Measurements from ENCODE around the gene CACTIN.
"Not testable (repeated sequence)": the region's sequence is repeated elsewhere in the genome, so short reads cannot be mapped to it uniquely, and the experiment has no call there.

Gene CACTIN

DNA sequence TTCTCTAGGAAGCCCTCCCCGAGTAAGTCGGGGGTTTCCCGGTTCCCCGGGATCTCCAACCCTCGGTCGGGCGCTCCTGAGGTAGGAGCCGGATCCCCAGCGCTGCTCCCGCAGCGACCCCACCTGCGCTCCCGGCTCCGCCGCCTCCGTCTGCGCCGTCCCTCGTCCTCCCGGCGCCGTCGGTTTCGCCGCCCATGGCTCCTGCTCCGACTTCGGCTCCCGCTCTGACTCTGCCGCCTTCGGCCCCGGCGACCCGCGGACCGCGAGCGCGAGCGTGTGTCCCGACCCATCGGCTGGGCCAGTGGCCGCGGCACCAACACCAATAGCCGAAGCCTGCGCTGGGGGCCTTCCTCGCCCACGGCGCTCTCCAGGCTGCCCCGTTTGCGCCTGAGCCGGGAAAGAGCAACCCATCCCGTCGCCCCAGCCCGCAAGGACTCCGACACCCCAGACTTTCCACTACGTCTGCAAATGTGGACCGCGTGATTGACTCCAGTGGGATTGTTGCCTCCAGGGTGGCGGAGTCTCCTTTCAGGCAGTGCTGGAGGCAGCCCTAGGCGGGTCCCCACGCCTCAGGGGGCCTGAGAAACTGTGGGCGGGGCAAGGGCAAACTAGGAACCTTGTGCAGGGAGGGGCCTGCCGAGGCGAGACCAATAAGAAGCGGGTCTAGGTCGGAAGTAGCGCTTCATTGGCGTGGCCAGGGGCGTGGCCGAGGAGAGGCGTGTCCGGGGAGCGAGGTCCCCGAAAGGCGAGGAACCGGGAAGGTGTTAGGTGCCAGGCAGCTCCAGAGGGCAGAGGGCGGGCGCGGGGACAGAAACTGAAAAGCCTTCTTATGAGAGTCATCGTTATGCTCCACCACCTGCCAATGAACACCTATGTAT lies at the start of gene CACTIN:
TSS of gene CACTIN (minus strand) at position 318 of the 878 bp plus-strand sequence. CDS start at position 290, 28 bp downstream.
- DNase-seq, result peak; percentile 98

- no peak for DNase-seq
Measured at GRCh38 chr19:3674784-3675543, 48.4 kb upstream of the CACTIN start.

GRCh38 chr19:3673506-3674439 lies 47.2 kb upstream of the CACTIN start:
- no peak for DNase-seq

GRCh38 chr19:3672993-3673392 lies 46.4 kb upstream of the CACTIN start:
- no peak for DNase-seq

GRCh38 chr19:3672575-3672948 lies 46.0 kb upstream of the CACTIN start:
- DNase-seq, result no peak

DNA sequence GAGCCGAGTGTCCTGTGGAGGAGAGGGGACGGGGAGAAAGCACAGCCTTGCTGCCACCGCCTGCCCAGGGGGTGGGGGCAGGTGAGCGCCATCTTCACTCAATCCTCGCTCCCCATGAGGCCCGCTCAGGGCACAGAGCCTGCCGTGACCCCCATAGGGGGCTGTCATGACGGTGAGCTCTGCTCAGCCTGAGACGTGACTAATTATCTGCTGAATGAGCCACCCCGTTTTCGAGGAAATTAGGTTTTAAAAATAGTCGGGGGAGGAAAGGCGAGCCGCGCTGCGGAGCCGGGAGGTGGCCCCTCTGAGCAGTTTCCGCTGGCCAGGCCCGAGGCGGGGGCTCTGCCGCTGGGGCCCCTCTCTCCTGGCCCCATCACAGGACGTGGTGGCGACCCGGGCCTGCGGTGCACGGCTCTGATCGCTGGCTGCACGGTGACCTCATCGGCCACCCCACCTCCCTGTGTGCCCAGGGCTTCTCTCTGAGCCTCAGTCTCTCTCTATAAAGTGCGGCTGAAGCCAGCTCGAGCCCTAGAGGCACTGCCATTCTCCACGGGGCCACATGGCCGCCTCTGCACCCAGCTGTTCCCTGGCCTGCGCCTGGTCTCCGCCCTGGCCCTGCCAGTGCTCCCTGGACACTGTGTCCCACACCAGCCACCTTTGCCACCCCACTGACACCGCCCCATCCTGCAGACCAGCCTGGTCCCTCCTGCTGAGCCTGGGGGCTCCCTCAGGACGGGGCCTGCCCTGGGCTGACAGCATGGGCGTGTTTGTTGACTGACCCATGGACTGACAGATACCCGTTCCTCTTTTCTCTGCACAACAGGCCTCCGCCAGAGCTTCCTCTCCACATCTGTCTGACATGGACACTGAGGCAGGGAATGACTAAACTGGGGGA lies 45.3 kb upstream of the CACTIN start:
- no peak for DNase-seq

- peak; percentile 36 to 55 for DNase-seq
Measured at GRCh38 chr19:3670796-3671679, 44.4 kb upstream of the CACTIN start.

DNA sequence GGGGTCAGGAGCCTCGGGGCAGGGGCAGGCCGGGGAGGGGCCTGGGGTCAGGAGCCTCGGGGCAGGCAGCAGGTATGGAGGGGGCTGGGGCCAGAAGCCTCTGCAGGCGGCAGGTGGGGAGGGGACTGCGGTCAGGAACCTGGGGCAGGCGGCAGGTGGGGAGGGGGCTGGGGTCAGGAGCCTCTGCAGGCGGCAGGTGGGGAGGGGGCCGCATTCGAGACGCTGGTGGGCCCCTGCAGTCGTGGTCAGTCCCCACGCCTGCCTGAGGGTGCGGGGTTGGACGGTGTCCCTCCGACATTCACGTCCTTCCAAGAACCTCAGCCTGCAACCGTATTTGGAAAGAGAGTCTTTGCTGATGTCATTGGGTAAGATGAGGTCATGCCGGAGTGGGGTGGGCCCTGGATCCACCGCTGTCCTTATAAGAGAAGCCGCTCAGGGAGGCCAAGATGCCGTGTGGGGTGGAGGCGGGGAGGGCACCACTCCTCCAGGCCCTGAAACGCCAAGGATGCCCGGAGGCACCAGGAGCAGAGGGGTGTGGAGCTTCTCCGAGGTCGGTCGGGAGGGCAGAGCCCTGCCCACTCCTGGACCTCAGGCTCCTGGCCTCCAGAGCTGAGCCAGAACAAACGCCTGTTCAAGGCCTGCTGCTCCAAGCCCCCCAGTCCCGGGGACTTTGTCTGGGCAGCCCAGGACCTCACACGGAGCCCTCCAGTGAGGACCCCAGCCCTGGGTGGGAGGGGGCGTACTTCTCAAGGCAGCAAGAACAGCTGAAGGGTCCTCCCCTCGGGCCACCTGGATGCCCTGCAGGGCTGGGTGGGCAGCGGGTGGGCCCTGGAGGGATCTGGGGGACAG lies 43.6 kb upstream of the CACTIN start:
- DNase-seq, result no peak

GRCh38 chr19:3669082-3669946 lies 42.7 kb upstream of the CACTIN start:
- DNase-seq, result no peak

DNA sequence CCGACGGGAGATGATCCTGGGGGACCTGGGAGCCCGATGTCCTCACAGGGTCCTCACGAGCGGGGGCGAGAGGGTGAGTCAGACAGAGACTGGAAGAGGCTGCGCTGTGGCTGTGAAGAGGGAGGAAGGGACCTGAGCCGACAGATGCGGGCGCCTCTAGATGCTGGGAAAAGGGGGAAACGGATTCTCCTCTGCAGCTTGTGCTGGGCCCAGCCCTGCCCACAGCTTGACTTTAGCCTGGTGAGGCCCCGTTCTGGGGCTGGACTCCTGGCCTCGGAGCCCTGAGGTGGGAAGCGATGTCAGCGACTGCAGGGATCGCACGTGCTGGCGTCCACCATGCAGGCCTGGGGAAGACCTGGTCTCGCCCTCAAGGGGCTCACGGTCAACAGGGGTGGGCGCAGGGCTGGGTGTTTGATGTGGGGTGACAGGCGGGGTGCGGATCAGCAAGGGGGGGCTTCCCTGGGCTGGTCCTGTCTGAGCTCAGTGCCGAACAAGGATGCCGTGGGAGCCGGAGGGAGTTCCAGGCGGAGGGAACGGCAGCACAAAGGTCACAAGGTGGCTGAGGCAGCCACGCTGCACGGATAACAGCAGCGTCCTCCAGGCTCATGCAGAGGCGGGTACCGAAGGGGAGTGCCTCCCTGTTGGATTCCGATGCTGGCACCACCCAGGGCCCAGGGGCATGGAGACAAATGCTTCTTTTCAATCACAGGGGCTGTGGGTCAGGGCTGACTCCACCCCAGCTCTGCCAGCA lies 41.9 kb upstream of the CACTIN start:
- no peak for DNase-seq

GRCh38 chr19:3667766-3668165 lies 41.2 kb upstream of the CACTIN start:
- DNase-seq, result no peak

DNA sequence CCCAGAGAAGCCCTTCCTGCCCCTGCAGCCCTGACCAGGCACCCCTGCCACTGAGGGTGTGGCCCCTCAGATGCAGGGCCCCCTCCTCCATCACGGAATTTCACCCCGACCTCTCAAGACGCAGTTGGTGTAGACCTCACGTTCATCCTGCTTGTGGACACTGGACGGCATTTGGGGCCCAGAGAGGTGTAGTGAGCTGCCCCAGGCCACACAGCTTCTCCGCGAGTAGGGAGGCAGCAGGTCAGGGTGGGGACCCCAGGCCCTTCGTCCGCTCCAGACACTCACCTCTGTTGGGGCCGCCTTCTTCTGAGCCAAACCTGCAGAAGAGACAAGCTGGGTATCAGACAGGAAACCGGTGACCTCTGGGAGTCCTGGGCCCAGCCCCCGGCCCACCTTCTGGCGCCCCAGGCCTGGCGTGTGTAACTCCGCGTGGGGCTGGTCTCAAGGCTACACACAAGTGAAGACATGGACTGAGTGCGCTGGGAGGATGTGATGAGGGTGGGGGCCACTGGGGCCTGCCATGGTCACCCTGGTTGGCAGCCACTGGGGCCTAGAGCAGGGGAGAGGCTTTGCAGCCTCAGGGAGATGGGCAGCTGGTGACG lies 40.5 kb upstream of the CACTIN start:
- DNase-seq, result no peak

GRCh38 chr19:3666545-3666856 lies 39.9 kb upstream of the CACTIN start:
- DNase-seq, result not testable (repeated sequence)

DNA sequence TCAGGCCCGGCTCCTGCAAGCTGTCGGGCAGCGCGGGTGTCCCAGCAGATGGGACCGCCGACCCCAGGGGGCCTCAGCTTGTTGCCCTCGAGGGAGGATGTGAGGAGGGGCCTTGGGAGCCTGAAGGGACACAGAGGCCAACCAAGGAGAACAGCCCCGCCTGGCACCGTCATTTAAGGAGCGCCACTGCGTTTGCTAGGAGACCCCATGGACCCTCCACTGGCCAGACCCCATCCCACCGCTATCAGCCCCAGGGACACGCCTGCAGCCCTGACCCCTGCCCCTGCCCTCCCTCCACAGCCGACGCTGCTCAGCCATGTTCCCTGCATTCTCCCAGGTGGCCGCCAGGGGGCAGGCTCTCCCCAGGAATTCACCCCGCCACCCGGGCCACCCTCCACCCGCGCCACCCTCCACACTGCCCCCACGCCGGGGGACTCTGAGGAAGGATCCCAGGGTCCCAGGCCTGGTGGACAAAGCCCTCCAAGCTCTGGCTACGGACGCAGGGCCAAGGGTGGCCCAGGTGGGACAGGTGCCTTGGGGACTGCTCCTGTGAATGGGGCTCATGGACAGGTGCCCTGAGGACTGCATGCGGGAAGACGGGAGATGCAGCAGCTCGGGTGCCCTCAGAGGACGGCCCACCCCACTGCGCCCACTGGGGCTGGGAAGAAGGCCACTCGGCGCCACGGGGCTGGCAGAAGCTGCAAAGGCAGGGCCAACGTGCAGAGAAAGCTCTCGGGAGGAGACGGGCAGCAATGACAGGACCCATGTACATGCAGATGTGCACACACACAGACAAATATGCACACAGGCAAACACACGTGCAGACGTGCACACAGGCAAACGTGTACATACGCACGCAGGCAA lies 39.3 kb upstream of the CACTIN start:
- DNase-seq, result peak; percentile 66 to 77

- DNase-seq, result no peak
Measured at GRCh38 chr19:3664879-3665642, 38.5 kb upstream of the CACTIN start.

GRCh38 chr19:3663838-3664237 lies 37.2 kb upstream of the CACTIN start:
- DNase-seq, result no peak
